GM12874 (cell line): ENCODE data around the gene RNASEH2B.

ENCODE experiments used
- TF ChIP-seq, protein P1 (sequence below): IDR thresholded peaks from 2 replicates; pipeline ENCODE4 v1.5.1; 2011; ENCODE audit warnings: low read depth, mild to moderate bottlenecking, control low read depth, low read length, moderate library complexity; ENCODE audit not compliant: insufficient read depth

The RNASEH2B gene

DNA sequence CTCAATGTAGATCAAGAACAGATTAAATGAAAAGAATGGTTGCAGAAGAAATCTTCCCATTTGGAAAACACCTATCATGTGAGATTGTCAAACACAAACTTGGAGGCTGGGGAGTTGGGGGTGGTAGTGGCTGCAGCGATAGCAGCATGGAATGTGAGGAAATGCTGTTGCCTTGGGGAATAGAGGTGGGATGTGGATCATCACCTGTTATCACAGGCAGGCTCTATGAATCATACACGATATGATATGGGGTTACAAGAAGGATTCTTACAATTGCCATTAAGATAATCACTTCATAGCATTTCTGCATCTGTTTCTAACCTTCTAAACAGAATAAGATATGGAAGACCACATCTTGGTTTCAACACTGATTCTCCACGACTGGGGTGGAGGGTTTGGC, 88.7 kb downstream of the RNASEH2B start:
- TF ChIP-seq, protein P1, sequence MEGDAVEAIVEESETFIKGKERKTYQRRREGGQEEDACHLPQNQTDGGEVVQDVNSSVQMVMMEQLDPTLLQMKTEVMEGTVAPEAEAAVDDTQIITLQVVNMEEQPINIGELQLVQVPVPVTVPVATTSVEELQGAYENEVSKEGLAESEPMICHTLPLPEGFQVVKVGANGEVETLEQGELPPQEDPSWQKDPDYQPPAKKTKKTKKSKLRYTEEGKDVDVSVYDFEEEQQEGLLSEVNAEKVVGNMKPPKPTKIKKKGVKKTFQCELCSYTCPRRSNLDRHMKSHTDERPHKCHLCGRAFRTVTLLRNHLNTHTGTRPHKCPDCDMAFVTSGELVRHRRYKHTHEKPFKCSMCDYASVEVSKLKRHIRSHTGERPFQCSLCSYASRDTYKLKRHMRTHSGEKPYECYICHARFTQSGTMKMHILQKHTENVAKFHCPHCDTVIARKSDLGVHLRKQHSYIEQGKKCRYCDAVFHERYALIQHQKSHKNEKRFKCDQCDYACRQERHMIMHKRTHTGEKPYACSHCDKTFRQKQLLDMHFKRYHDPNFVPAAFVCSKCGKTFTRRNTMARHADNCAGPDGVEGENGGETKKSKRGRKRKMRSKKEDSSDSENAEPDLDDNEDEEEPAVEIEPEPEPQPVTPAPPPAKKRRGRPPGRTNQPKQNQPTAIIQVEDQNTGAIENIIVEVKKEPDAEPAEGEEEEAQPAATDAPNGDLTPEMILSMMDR = no peak

GRCh38 chr13:50999641-51000040, 90.0 kb downstream of the RNASEH2B start:
- TF ChIP-seq, protein P1 = no peak

DNA sequence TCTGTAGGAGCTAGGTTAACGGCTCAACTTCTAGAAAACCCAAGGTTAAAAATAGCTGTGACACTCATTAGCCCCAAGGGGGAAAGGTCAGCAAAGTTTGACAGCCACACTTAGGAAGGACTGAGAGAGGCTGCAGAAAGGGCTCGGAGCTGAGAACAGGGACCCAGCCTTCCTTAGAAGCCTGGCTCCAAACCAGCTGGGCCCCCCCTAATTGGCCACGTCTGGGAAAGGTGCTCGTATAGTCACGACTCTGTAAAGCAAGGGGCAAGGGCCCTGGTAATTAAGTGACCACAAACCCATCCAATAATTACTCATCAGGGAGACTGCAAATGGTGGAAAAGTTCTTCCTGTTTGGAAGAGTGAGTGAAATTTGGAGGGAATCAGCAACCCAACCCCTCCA, 90.5 kb downstream of the RNASEH2B start:
- TF ChIP-seq, protein P1 = no peak

- TF ChIP-seq, protein P1 = no peak
Measured at GRCh38 chr13:51000571-51001260, 91.1 kb downstream of the RNASEH2B start.

DNA sequence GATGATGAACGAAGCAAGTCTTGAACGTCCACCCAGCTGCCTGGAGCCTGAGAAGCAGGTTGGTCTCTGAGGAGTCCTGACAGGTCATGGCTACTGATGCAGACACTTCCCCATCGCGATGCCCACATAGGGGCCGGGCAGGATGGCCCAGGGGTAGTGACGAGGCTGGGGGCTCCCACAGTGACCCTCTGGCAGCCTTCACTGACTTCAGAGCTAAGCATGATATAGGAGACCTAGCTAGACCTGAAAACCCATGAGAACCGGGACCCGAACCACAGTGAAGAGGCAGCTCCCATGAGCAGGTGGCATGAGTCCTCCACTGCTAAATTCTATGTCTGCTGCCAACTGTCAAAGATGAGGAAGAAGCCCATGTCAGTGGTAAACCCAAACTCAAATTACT, 91.7 kb downstream of the RNASEH2B start:
- TF ChIP-seq, protein P1 = no peak

DNA sequence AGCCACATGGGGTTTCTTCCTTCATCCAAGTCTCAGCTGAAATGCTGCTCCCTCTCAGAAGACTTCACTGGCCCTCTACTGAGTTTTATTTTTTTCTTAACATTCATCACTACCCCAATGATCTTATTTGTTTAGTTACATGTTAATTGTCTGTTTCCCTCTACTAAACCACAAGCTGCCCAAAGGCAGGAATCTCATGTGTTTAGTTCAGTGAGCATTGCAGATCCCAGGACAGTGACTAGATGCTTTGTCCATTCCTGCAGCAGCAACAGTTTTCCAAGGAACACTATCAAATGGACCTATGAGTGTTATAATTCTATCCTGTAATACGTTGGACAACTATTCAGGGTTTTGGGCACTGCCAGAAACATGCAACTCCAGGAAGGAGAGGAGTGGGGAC, 93.1 kb downstream of the RNASEH2B start:
- TF ChIP-seq, protein P1 = no peak

DNA sequence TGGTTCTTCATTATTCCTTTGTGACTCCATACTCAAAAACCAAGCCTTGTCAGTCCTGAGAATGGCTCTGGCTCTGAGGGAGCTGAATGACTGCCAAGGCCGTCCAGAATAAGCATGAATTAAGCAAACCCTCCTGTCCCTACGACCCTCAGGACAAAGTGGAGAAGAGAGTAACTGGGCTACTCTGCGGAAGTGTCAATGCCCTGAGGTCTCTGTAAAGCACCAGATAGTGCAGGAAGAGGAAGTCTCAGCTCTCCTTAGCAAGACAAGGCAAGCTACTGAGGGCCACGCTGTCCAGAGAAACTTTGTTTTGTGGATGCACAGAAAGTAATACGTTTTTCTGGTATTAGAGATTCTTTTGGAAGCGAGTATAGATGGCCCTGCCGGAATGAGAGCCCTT, 94.1 kb downstream of the RNASEH2B start:
- TF ChIP-seq, protein P1 = no peak
